ENCODE results near the gene ETS1. TPM values are rescaled to one million over a fixed set of nuclear protein-coding genes. Genes with fewer than 3 reads are reported as not detected.

ETS1 gene
- polyA plus RNA-seq, 2 of the 4 experiments (the other 2 are of a cell fraction): 14.5 to 18.8 TPM

- no peak for FAIRE-seq
- Histone ChIP-seq H3K4me2 (no peak overlapping the region), H3K4me1 (no peaks in the 10 kb centered on the region), H3K27ac (no peak overlapping the region), H3K9me3 (no peaks in the 10 kb centered on the region), H3K4me3 (no peak overlapping the region)
- TF ChIP-seq FOSB (CRISPR knock-in tag; IDR thresholded peaks at IDR 0.05): no peak
- no peak for TF ChIP-seq GATA3 (IDR thresholded peaks at IDR 0.05; ENCODE audit: borderline replicate concordance)
- no peak for TF ChIP-seq RNF2 (IDR thresholded peaks at IDR 0.05; ENCODE audit: borderline replicate concordance, low read depth)
- TF ChIP-seq ZC3H11A (IDR thresholded peaks at IDR 0.05): no peak
- no peak for TF ChIP-seq RARB (CRISPR knock-in tag; IDR thresholded peaks at IDR 0.05)
- no peak for TF ChIP-seq NPAS2 (CRISPR knock-in tag; IDR thresholded peaks at IDR 0.05; ENCODE audit: borderline replicate concordance)
- TF ChIP-seq ZNF302 (CRISPR knock-in tag; IDR thresholded peaks at IDR 0.05): no peak
- no peak for DNase-seq (ENCODE audit: low read depth in 1 of 2, low spot score in 1 of 2)
- no peak for ATAC-seq
- WGBS (ENCODE audit: missing lambda C conversion rate): 93% methylated on average over 9 of the region's 11 CpGs
- POLR2A ChIA-PET: no interaction called here
- CTCF ChIA-PET: no interaction called here
Measured at GRCh38 chr11:128482512-128483191, 104.7 kb downstream of the ETS1 start.

DNA sequence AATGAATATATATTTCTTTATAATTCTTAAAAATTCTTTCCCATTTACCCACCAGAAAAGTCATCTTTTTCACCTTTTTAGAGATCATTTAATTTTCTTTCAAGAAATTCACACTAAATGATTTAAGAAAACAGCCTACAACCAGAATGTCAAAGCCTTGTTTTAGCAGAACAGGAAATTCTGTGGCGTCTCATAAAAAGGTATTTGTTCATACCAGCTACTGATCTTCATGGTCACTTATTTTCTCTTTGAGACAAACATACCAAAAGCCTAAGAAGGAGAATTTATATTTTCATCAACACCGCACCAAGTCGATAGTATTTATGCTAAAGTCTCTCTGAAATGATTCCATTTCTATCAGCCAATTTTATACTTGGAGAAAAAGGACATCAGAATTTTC, 105.3 kb downstream of the ETS1 start:
- H3K27ac ChIP-seq: no peak overlapping the region
- ChIA-PET CTCF (interaction anchor here (1.5 kb wide), 1 partner anchor 150 kb away, joined by 6 read pairs; no protein-coding TSS in a partner anchor), POLR2A (no interaction called here)
- H3K4me3 ChIP-seq: no peak overlapping the region
- H3K4me1 ChIP-seq: no peaks in the 10 kb centered on the region
- TF ChIP-seq KDM5A (IDR thresholded peaks at IDR 0.05) (no peak), POLR2A (IDR thresholded peaks at IDR 0.05; ENCODE audit: low read length) (no peak), SMC3 (IDR thresholded peaks at IDR 0.05) (no peak), ZFP36 (IDR thresholded peaks at IDR 0.05; ENCODE audit: borderline replicate concordance, partially characterized antibody) (no peak), BHLHE40 (IDR thresholded peaks at IDR 0.05; ENCODE audit: low read depth, low read length) (no peak), PHF8 (IDR thresholded peaks at IDR 0.05; ENCODE audit: borderline replicate concordance, low read depth) (no peak), ZSCAN20 (CRISPR knock-in tag; IDR thresholded peaks at IDR 0.05) (no peak), USF2 (IDR thresholded peaks at IDR 0.05) (no peak)
- FAIRE-seq (no peak), ATAC-seq (no peak), DNase-seq (ENCODE audit: low read depth in 1 of 2, low spot score in 1 of 2) (no peak)
- H3K9me3 ChIP-seq: no peaks in the 10 kb centered on the region
- WGBS (ENCODE audit: missing lambda C conversion rate): 87% methylated on average over 3 of the region's 3 CpGs
- no peak overlapping the region for H3K4me2 ChIP-seq

GRCh38 chr11:128481135-128481534, 106.2 kb downstream of the ETS1 start:
- no peak for TF ChIP-seq ZFP36 (IDR thresholded peaks at IDR 0.05; ENCODE audit: borderline replicate concordance, partially characterized antibody)
- peak; percentile 39 to 47; a peak in 2 of 4 replicates for TF ChIP-seq CEBPB (IDR thresholded peaks at IDR 0.05)
- ChIA-PET CTCF (interaction anchor here (0.6 to 1.5 kb wide), 2 partner anchors 11 to 151 kb away, joined by 4 to 6 read pairs; no protein-coding TSS in a partner anchor), POLR2A (no interaction called here)
- no peaks in the 10 kb centered on the region for H3K9me3 ChIP-seq
- H3K4me2 ChIP-seq: no peak overlapping the region
- ATAC-seq (no peak), FAIRE-seq (no peak), DNase-seq (ENCODE audit: low read depth in 1 of 2, low spot score in 1 of 2) (no peak)
- H3K4me3 ChIP-seq: no peak overlapping the region
- 88% methylated on average over 2 of the region's 2 CpGs for WGBS (ENCODE audit: missing lambda C conversion rate)
- no peak overlapping the region for H3K27ac ChIP-seq
- H3K4me1 ChIP-seq: no peaks in the 10 kb centered on the region

GRCh38 chr11:128480665-128481064, 106.7 kb downstream of the ETS1 start:
- ChIA-PET CTCF (interaction anchor here (0.6 to 1.5 kb wide), 3 partner anchors 11 to 232 kb away, joined by 4 to 6 read pairs (median 4); no protein-coding TSS in a partner anchor), POLR2A (no interaction called here)
- WGBS (ENCODE audit: missing lambda C conversion rate): 87% methylated on average over 4 of the region's 4 CpGs

DNA sequence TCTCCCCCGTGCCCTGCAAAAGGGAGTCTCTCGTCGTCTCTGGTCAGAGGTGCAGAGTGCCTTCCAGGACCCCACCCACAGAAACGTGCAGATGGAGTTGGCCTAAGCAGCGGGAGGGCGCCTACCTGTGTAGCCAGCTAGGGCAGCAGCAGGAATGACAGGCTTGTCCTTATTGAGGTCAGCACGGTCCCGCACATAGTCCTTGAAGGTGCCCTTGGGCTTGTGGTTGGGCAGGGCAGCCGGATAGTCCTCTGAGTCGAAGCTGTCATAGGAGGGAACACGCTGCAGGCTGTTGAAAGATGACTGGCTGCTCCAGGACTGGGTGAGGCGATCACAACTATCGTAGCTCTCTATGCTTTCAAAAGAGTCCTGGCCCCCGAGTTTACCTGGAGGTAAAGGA, 107.3 kb downstream of the ETS1 start:
- Histone ChIP-seq H3K9me3 (no peaks in the 10 kb centered on the region), H3K4me2 (no peak overlapping the region), H3K4me1 (no peaks in the 10 kb centered on the region), H3K27ac (no peak overlapping the region), H3K4me3 (no peak overlapping the region)
- ChIA-PET POLR2A (no interaction called here), CTCF (interaction anchor here (0.6 to 1.3 kb wide), 2 partner anchors 189 to 231 kb away, joined by 4 read pairs; no protein-coding TSS in a partner anchor)
- TF ChIP-seq HOXA7 (CRISPR knock-in tag; IDR thresholded peaks at IDR 0.05) (no peak), MAFK (IDR thresholded peaks at IDR 0.05; ENCODE audit: partially characterized antibody) (no peak), MYC (IDR thresholded peaks at IDR 0.05; ENCODE audit: borderline replicate concordance, low read length) (no peak), BHLHE40 (IDR thresholded peaks at IDR 0.05; ENCODE audit: low read depth, low read length) (no peak), NFE2L2 (conservative IDR thresholded peaks at IDR 0.05; ENCODE audit: low read length) (no peak), RARB (CRISPR knock-in tag; IDR thresholded peaks at IDR 0.05) (no peak), POLR2A (IDR thresholded peaks at IDR 0.05; ENCODE audit: low read length) (no peak)
- FAIRE-seq (no peak), DNase-seq (ENCODE audit: low read depth in 1 of 2, low spot score in 1 of 2) (no peak), ATAC-seq (no peak)
- 84% methylated on average over 9 of the region's 14 CpGs for WGBS (ENCODE audit: missing lambda C conversion rate)

More at GRCh38 chr11:128480665-128481064, 106.7 kb downstream of the ETS1 start:
- Histone ChIP-seq H3K4me2 (no peak overlapping the region), H3K27ac (no peak overlapping the region), H3K4me1 (no peaks in the 10 kb centered on the region), H3K4me3 (no peak overlapping the region), H3K9me3 (no peaks in the 10 kb centered on the region)
- DNase-seq (ENCODE audit: low read depth in 1 of 2, low spot score in 1 of 2) (no peak), ATAC-seq (no peak), FAIRE-seq (no peak)
- no peak for TF ChIP-seq BHLHE40 (IDR thresholded peaks at IDR 0.05; ENCODE audit: low read depth, low read length)
- TF ChIP-seq HOXB5 (CRISPR knock-in tag; IDR thresholded peaks at IDR 0.05): no peak
- no peak for TF ChIP-seq CEBPB (IDR thresholded peaks at IDR 0.05)

Data from A549 (cell line).